Sigmoid colon (tissue), 4 donors: ENCODE measurements around the gene ATP9A.

ENCODE experiments used
- CTCF ChIP-seq, 4 experiments: fragments of 450-650 bp in 3 of 4; fragments of 200-600 bp in 1 of 4; IDR thresholded peaks; one replicate each; pipeline ENCODE4 v1.5.1; 2016 to 2019; ENCODE audit warnings: antibody characterized with exemption in 4 of 4, mild to moderate bottlenecking in 3 of 4, moderate library complexity in 2 of 4
- POLR2AphosphoS5 ChIP-seq, 4 donors: sonication (generic); formaldehyde crosslinking; IDR thresholded peaks; one replicate each; pipeline ENCODE4 v1.6.1; 2017; ENCODE audit warnings: antibody characterized with exemption in 4 of 4

- TF ChIP-seq CTCF (IDR thresholded peaks at IDR 0.05) (no peak), POLR2AphosphoS5 (IDR thresholded peaks at IDR 0.05) (no peak)
Observed at GRCh38 chr20:51747182-51747911, 20.8 kb downstream of the ATP9A start.
